ENCODE data around the gene ZDHHC11B. TPM values are rescaled to one million over a fixed set of nuclear protein-coding genes. Genes with fewer than 3 reads are reported as not detected.

The ZDHHC11B gene
- total RNA-seq, 1 donor from 2014 or later: 0.09 TPM

DNA sequence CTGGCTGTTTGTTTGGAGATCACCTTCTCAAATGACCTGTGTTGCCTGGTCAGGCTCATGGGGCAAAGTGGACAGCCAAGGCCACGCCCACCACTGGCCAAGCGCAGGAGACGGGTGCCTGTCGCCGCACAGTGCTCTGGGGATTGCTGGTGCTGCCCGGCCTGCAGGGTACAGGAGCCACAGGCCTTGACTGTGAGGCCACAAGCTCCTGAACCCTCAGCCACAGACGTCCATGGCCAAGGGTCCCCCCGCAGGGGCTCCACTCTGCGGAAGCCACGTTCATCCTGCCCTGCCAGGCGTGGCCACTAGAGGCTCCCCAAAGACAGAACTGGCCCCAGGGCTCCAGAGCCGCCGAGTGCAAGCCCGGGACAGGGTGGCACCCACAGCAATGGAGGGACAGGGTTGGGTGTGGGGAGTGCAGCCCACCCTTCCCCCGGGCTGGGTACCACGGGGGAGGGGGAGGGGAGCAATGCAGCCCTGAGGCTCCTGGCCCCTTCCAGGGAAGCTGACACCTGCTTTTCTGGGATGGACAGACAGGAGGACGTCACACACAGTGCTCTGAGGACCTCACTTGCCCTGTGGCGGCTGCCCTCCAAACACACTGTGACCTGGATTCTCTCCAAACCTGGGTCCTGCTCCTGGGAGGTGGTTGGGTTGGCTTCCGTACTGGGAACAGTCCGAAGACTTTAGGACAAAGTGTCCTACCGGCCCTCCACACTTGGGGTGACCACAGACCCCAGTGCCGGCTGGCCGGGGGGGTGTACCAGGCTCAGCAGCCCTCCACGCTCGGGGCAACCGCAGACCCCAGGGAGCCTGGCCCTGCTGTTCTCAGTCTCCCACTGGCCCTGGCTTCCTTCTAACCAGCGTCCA, 112.8 kb downstream of the ZDHHC11B start:
- ChIA-PET POLR2A (no interaction called here), CTCF (interaction anchor here (1.4 to 3.3 kb wide), 2 partner anchors 231 to 232 kb away, joined by 8 to 20 read pairs; no protein-coding TSS in a partner anchor)
- no peak overlapping the region for H3K27ac Mint-ChIP-seq
- ATAC-seq (ENCODE audit: low read depth) (peak; percentile 84), DNase-seq (peak; percentile 50)
- H3K4me3 Mint-ChIP-seq: no peak overlapping the region
- no peaks in the 10 kb centered on the region for H3K9me3 Mint-ChIP-seq
- peaks cover 8% of the 10 kb centered on the region for H3K27me3 Mint-ChIP-seq
- TF ChIP-seq, protein P1, sequence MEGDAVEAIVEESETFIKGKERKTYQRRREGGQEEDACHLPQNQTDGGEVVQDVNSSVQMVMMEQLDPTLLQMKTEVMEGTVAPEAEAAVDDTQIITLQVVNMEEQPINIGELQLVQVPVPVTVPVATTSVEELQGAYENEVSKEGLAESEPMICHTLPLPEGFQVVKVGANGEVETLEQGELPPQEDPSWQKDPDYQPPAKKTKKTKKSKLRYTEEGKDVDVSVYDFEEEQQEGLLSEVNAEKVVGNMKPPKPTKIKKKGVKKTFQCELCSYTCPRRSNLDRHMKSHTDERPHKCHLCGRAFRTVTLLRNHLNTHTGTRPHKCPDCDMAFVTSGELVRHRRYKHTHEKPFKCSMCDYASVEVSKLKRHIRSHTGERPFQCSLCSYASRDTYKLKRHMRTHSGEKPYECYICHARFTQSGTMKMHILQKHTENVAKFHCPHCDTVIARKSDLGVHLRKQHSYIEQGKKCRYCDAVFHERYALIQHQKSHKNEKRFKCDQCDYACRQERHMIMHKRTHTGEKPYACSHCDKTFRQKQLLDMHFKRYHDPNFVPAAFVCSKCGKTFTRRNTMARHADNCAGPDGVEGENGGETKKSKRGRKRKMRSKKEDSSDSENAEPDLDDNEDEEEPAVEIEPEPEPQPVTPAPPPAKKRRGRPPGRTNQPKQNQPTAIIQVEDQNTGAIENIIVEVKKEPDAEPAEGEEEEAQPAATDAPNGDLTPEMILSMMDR (IDR thresholded peaks at IDR 0.05): no peak
- H3K4me1 Mint-ChIP-seq: peaks cover 13% of the 10 kb centered on the region
- peaks cover 10% of the 10 kb centered on the region for H3K36me3 Mint-ChIP-seq (ENCODE audit: low read depth)
- intact Hi-C loops (cut with micrococcal nuclease): loop anchor here (1.0 to 5.0 kb wide), 4 partner anchors 224 to 496 kb away; no protein-coding TSS in a partner anchor

DNA sequence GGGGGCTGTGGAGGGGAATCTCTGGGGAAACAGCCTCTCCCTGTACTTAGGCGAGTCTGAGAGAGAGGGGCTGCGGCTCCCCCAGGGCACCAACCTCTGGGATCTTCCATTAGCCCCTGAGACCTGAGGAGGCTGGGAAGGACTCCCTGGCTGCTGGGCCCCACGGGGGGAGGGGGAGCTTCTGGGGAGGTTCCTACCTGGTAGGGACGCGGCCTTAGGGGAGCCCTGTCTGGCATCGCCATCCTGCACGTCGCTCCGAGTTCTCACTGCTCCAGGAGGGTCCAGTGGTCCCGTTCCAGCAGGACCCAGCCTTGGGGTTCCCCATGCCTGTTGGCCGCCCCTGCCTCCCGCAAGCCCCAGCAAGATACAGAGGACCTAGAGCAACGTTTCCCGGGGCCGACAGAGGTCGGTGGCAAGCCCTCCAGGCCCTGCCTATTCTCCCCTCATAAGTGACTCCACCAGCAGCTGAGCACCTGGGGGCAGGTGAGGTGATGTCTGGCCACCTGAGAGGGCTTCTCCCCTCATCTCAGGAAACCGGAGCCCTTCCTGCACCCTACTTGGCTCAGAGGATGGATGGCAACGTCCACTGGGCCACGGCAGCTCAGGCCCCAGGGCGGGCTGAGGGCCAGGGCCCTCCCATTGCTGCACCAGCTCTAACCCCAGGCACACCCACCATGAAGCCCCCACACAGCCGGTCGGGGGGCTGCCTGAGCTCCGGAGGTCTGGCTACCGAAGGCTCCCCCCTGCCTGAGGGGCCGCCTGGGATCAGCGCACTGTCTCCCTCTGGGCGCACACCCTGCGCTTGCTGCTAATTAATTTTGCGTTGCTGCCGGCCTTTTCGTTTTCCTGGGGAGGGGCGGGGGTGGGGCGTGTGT, 113.9 kb downstream of the ZDHHC11B start:
- peaks cover 13% of the 10 kb centered on the region for H3K4me1 Mint-ChIP-seq
- POLR2A ChIA-PET: interaction anchor here (0.7 kb wide), 1 partner anchor 229 kb away, joined by 3 read pairs; no protein-coding TSS in a partner anchor
- intact Hi-C loops (cut with micrococcal nuclease): loop anchor here (1.0 to 5.0 kb wide), 4 partner anchors 223 to 497 kb away; no protein-coding TSS in a partner anchor
- ATAC-seq (ENCODE audit: low read depth) (no peak), DNase-seq (peak; percentile 15)
- H3K9me3 Mint-ChIP-seq: no peaks in the 10 kb centered on the region
- no peak overlapping the region for H3K27ac Mint-ChIP-seq
- H3K27me3 Mint-ChIP-seq: peaks cover 8% of the 10 kb centered on the region
- TF ChIP-seq, protein P1 (IDR thresholded peaks at IDR 0.05): no peak
- CTCF ChIA-PET: interaction anchor here (3.3 kb wide), 1 partner anchor 232 kb away, joined by 20 read pairs; no protein-coding TSS in a partner anchor
- no peak overlapping the region for H3K4me3 Mint-ChIP-seq
- H3K36me3 Mint-ChIP-seq (ENCODE audit: low read depth): peaks cover 10% of the 10 kb centered on the region

DNA sequence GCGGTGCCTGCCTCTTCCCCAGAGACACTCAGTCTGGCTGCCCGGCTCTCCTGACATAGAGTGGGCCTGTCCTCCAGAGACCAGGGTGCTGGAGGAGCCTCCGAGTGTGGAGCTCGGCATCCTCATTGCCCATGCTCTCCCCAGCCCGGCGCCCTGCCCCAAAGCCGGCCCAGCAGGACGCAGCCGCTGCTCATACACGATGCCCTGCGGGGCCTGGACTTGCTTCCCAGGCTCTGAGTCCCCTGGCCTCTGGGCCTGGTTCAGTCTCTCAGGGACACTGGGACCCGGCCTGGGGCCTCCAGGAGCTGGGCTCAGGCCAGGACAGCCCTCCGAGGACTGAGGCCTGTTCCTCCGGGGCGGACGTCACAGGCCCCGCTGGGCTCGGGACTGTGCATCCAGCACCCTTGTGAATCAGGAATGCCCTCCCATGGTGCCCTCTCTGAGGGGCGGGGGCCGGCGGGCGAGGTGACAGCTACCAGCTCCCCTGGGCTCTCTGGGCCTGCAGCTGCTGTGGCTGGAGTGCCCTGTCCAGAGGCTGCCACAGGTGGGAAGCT, 114.6 kb downstream of the ZDHHC11B start:
- Mint-ChIP-seq H3K36me3 (ENCODE audit: low read depth) (peaks cover 10% of the 10 kb centered on the region), H3K9me3 (no peaks in the 10 kb centered on the region), H3K27me3 (peaks cover 8% of the 10 kb centered on the region), H3K27ac (no peak overlapping the region), H3K4me1 (peaks cover 13% of the 10 kb centered on the region), H3K4me3 (no peak overlapping the region)
- ChIA-PET POLR2A (interaction anchor here (0.7 kb wide), 1 partner anchor 228 kb away, joined by 3 read pairs; no protein-coding TSS in a partner anchor), CTCF (interaction anchor here (1.1 to 3.3 kb wide), 3 partner anchors 223 to 235 kb away, joined by 3 to 20 read pairs (median 3); no protein-coding TSS in a partner anchor)
- DNase-seq (no peak), ATAC-seq (ENCODE audit: low read depth) (no peak)
- intact Hi-C loops (cut with micrococcal nuclease): loop anchor here (5.0 to 10.0 kb wide), 4 partner anchors 55 to 497 kb away; partner anchors contain the start of gene CEP72
- TF ChIP-seq, protein P1 (IDR thresholded peaks at IDR 0.05): no peak

DNA sequence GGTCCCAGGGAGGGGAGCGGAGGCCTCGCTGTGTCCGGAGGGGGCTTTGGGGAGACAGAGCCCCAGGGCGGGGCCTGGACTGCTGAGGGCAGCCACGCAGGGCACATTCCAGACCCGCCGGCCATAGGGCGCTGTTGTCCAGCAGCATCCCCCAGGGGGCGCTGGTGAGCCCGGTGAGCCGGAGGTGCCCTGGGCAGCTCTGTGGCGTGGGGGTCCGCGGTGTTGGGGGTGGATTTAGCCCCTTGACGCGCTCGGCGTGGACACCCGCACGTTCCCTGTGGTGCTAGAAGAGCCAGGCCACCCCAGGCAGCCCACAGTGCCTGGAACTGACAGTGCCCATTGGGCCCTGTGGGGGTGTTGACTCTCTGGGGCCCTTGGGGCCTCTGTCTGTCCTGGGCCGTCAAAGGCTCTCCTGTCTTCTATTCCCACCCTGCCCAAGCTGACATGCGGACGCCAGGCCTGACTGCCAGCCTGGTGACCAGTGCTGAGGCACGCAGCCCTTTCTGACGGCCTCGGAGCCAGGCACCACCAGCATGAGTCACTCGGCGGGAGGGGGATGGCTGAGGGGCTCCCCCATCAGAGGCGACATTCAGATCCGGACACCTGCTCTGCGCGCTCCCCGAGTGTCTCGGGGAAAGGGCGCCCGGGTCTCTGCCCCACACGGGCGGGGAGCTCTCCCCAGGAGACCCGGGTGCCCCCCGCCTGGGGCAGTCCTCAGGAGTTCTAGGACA, 115.3 kb downstream of the ZDHHC11B start:
- DNase-seq: peak; percentile 40
- ChIA-PET POLR2A (no interaction called here), CTCF (interaction anchor here (1.1 to 3.3 kb wide), 3 partner anchors 223 to 236 kb away, joined by 3 to 20 read pairs (median 3); no protein-coding TSS in a partner anchor)
- Mint-ChIP-seq H3K4me1 (peaks cover 13% of the 10 kb centered on the region), H3K27ac (no peak overlapping the region), H3K36me3 (ENCODE audit: low read depth) (peaks cover 12% of the 10 kb centered on the region), H3K27me3 (peaks cover 8% of the 10 kb centered on the region), H3K4me3 (no peak overlapping the region), H3K9me3 (no peaks in the 10 kb centered on the region)
- TF ChIP-seq, protein P1 (IDR thresholded peaks at IDR 0.05): no peak
- intact Hi-C loops (cut with micrococcal nuclease): loop anchor here (10.0 kb wide), 1 partner anchor 54 kb away; the partner anchor contains the start of gene CEP72
- ATAC-seq (ENCODE audit: low read depth): peak; percentile 32
